Activated CD4-positive, CD25-positive, alpha-beta regulatory T cell (primary cell): ENCODE measurements around the gene OR10T2.
"Not testable (repeated sequence)": the region's sequence is repeated elsewhere in the genome, so short reads cannot be mapped to it uniquely, and the experiment has no call there.

Experiments used
- DNase-seq, 4 experiments: peaks; one replicate each; lab custom pipeline; 2025; lab: John Stamatoyannopoulos, UW

OR10T2 gene

GRCh38 chr1:158355773-158356285 is 43.4 kb downstream of the OR10T2 start:
- no peak for DNase-seq

- no peak for DNase-seq
Measured at GRCh38 chr1:158354255-158354654, 45.0 kb downstream of the OR10T2 start.

- no peak for DNase-seq
Measured at GRCh38 chr1:158353303-158354075, 45.8 kb downstream of the OR10T2 start, which contains the start of gene CD1E. Gene CD1E, plus strand, starts transcription at chr1:158353894. Its CDS starts 95 bp downstream, at chr1:158353989.

- DNase-seq = not testable (repeated sequence)
Measured at GRCh38 chr1:158348946-158349345, 50.3 kb downstream of the OR10T2 start.
